H9 (cell line): ENCODE data around the gene ZNF747. TPM values are rescaled to one million over a fixed set of nuclear protein-coding genes. Genes with fewer than 3 reads are reported as not detected.

ENCODE experiments used
- DNase-seq: peaks from one replicate; pipeline ENCODE4 v3.0.0-alpha.2; 2017
- H2AFZ ChIP-seq: one replicate; pipeline ENCODE4 v1.6.1; 2013; ENCODE audit warnings: mild to moderate bottlenecking, low read length, control low read depth, moderate library complexity
- H2AK5ac ChIP-seq: 2 replicates; pipeline ENCODE4 v1.6.1; 2013; ENCODE audit warnings: low read length, control low read depth, mixed read lengths; ENCODE audit not compliant: insufficient read length
- H2BK120ac ChIP-seq: one replicate; pipeline ENCODE4 v1.6.1; 2013; ENCODE audit warnings: low read depth, mild to moderate bottlenecking, low read length, control low read depth, inconsistent platforms; ENCODE audit not compliant: poor library complexity, severe bottlenecking
- H2BK12ac ChIP-seq: 2 replicates; pipeline ENCODE4 v1.6.1; 2013; ENCODE audit warnings: low read length, control low read depth, mixed read lengths, low read depth; ENCODE audit not compliant: insufficient read length
- H2BK15ac ChIP-seq: 2 replicates; pipeline ENCODE4 v1.6.1; 2013; ENCODE audit warnings: low read depth, low read length, control low read depth
- H2BK20ac ChIP-seq: one replicate; pipeline ENCODE4 v1.6.1; 2013; ENCODE audit warnings: low read depth, mild to moderate bottlenecking, low read length, control low read depth, inconsistent platforms; ENCODE audit not compliant: poor library complexity, severe bottlenecking
- H2BK5ac ChIP-seq: 2 replicates; pipeline ENCODE4 v1.6.1; 2013; ENCODE audit warnings: low read length, control low read depth, mixed read lengths; ENCODE audit not compliant: insufficient read length
- H3K14ac ChIP-seq: 2 replicates; pipeline ENCODE4 v1.6.1; 2013; ENCODE audit warnings: low read length, control low read depth; ENCODE audit not compliant: insufficient read depth
- H3K18ac ChIP-seq: 2 replicates; pipeline ENCODE4 v1.6.1; 2013; ENCODE audit warnings: low read depth, mild to moderate bottlenecking, mixed read lengths, low read length, control low read depth; ENCODE audit not compliant: insufficient read length
- H3K23ac ChIP-seq: 2 replicates; pipeline ENCODE4 v1.6.1; 2013; ENCODE audit warnings: low read length, control low read depth, mixed read lengths, low read depth; ENCODE audit not compliant: insufficient read length
- H3K23me2 ChIP-seq: 2 replicates; pipeline ENCODE4 v1.6.1; 2013; ENCODE audit warnings: low read depth, mild to moderate bottlenecking, mixed read lengths, low read length, control low read depth; ENCODE audit not compliant: insufficient read length, poor library complexity, severe bottlenecking
- H3K27ac ChIP-seq: 2 replicates; pipeline ENCODE4 v1.5.1; 2013; ENCODE audit warnings: low read length, control low read depth, mixed read lengths, low read depth; ENCODE audit not compliant: insufficient read length
- H3K27me3 ChIP-seq: 2 replicates; pipeline ENCODE4 v1.6.1; 2013; ENCODE audit warnings: low read length, control low read depth, inconsistent platforms; ENCODE audit not compliant: insufficient read depth
- H3K4ac ChIP-seq: 2 replicates; pipeline ENCODE4 v1.6.1; 2013; ENCODE audit warnings: low read depth, mild to moderate bottlenecking, control low read depth, inconsistent platforms, low read length, moderate library complexity
- H3K4me1 ChIP-seq: 2 replicates; pipeline ENCODE4 v1.6.1; 2013; ENCODE audit warnings: low read length, control low read depth, inconsistent platforms; ENCODE audit not compliant: insufficient read depth
- H3K4me2 ChIP-seq: 2 replicates; pipeline ENCODE4 v1.6.1; 2013; ENCODE audit warnings: low read length, control low read depth, mixed read lengths; ENCODE audit not compliant: insufficient read length, insufficient read depth
- H3K56ac ChIP-seq: 2 replicates; pipeline ENCODE4 v1.6.1; 2013; ENCODE audit warnings: low read depth, mild to moderate bottlenecking, mixed read lengths, low read length, control low read depth; ENCODE audit not compliant: insufficient read length
- H3K79me1 ChIP-seq: 2 replicates; pipeline ENCODE4 v1.6.1; 2013; ENCODE audit warnings: low read depth, mild to moderate bottlenecking, moderate library complexity, low read length, control low read depth, inconsistent platforms; ENCODE audit not compliant: insufficient read depth, poor library complexity, severe bottlenecking
- H3K79me2 ChIP-seq: 2 replicates; pipeline ENCODE4 v1.6.1; 2013; ENCODE audit warnings: low read length, control low read depth, inconsistent platforms; ENCODE audit not compliant: insufficient read depth
- H3K9ac ChIP-seq: 2 replicates; pipeline ENCODE4 v1.6.1; 2013; ENCODE audit warnings: low read length, control low read depth, mixed read lengths; ENCODE audit not compliant: insufficient read length; ENCODE audit errors: extremely low read depth
- H3K9me3 ChIP-seq: one replicate; pipeline ENCODE4 v1.6.1; 2013; ENCODE audit warnings: low read depth, low read length, inconsistent platforms; ENCODE audit not compliant: control insufficient read depth
- H3T11ph ChIP-seq: one replicate; pipeline ENCODE4 v1.6.1; 2013; ENCODE audit warnings: mild to moderate bottlenecking, low read length, control low read depth, inconsistent platforms
- H4K20me1 ChIP-seq: one replicate; pipeline ENCODE4 v1.6.1; 2013; ENCODE audit not compliant: control insufficient read depth, insufficient read length, insufficient read depth
- H4K5ac ChIP-seq: 2 replicates; pipeline ENCODE4 v1.6.1; 2013; ENCODE audit warnings: low read depth, mild to moderate bottlenecking, mixed read lengths, low read length, control low read depth; ENCODE audit not compliant: insufficient read length
- H4K8ac ChIP-seq: replicated peaks from 2 replicates; pipeline ENCODE4 v1.6.1; 2013; ENCODE audit warnings: low read length, control low read depth, mixed read lengths, low read depth; ENCODE audit not compliant: insufficient read length
- H4K91ac ChIP-seq: 2 replicates; pipeline ENCODE4 v1.6.1; 2013; ENCODE audit warnings: low read depth, mild to moderate bottlenecking, moderate library complexity, mixed read lengths, low read length, control low read depth; ENCODE audit not compliant: insufficient read length
- H3K27ac Mint-ChIP-seq, 3 experiments: 2 replicates in 2 of 3; 3 replicates in 1 of 3; pipeline ENCODE4 v1.8.0; 2020 to 2021; ENCODE audit warnings: mixed read lengths in 3 of 3, mild to moderate bottlenecking in 1 of 3, moderate library complexity in 1 of 3
- H3K27me3 Mint-ChIP-seq: 2 replicates; pipeline ENCODE4 v1.8.0; 2021; ENCODE audit warnings: low read depth, mild to moderate bottlenecking, moderate library complexity, mixed read lengths
- H3K36me3 Mint-ChIP-seq, 3 experiments: 2 replicates in 2 of 3; 3 replicates in 1 of 3; pipeline ENCODE4 v1.8.0; 2020 to 2021; ENCODE audit warnings: low read depth in 3 of 3, mixed read lengths in 3 of 3; ENCODE audit not compliant: insufficient read depth in 1 of 3
- H3K4me1 Mint-ChIP-seq, 2 experiments: 2 replicates each; pipeline ENCODE4 v1.8.0; 2020; ENCODE audit warnings: mixed read lengths in 2 of 2
- H3K4me3 Mint-ChIP-seq, 2 experiments: 2 replicates in 1 of 2; 3 replicates in 1 of 2; pipeline ENCODE4 v1.8.0; 2020 to 2021; ENCODE audit warnings: mild to moderate bottlenecking in 2 of 2, mixed read lengths in 2 of 2, moderate library complexity in 1 of 2
- H3K9me3 Mint-ChIP-seq, 2 experiments: 2 replicates in 1 of 2; 3 replicates in 1 of 2; pipeline ENCODE4 v1.8.0; 2020; ENCODE audit warnings: mild to moderate bottlenecking in 2 of 2, mixed read lengths in 2 of 2, moderate library complexity in 1 of 2
- CTCF ChIP-seq: fragments of 200-600 bp; sonication (generic); conservative IDR thresholded peaks from 3 replicates; pipeline ENCODE4 v1.8.0; 2021; ENCODE audit warnings: antibody characterized with exemption, mild to moderate bottlenecking
- WGBS: extraction: QIAGEN DNeasy Blood & Tissue Kit; methylation state at CpG from one replicate; pipeline ENCODE4 v1.1.7; 2013; ENCODE audit warnings: missing lambda C conversion rate, low lambda C conversion rate, mixed read lengths; ENCODE audit not compliant: insufficient read length; ENCODE audit errors: extremely low coverage; 5-methylcytosine and 5-hydroxymethylcytosine counted together
- total RNA-seq: library from RNA; stranded (reverse); gene quantifications from 2 replicates; pipeline ENCODE4 v1.2.1, GENCODE V29; 2021

The ZNF747 gene
- total RNA-seq, 1 experiment from 2014 or later = 18.4 TPM

DNA sequence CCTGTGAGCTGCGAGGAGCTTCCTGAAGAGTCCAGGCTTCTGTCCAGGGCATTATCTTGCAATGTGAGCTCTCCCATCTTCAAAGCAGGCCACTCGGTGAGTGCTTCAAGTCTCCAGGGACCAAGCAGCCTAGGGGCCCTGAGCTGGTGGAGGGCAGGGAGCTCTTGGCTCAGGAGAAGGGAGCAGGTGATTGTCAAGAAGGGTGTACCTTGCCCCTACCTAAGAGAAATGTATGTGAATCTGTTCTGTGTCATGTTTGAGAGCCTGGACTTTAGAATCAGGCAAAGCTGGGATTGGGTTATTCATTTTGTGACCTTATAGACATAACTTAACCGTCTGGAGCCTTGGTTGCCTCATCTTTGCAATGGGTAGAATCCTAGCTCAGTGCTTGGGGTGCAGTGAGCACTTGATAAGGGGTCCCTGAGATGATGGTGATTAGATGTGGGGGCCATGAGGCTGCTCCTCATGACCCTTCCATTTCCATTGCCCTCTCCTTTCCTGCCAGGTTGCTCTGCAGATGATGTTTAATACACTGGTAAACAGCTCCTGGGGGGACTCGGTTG lies 24.2 kb downstream of the ZNF747 start:
- H3K27ac Mint-ChIP-seq = no peak overlapping the region; a peak in 1 of 7 replicates
- Histone ChIP-seq H3K23me2 (no peaks in the 10 kb centered on the region), H4K5ac (no peak overlapping the region), H4K8ac (no peak overlapping the region), H3K18ac (no peak overlapping the region), H4K20me1 (no peaks in the 10 kb centered on the region), H2BK12ac (no peak overlapping the region), H3K56ac (no peak overlapping the region), H3K9ac (no peak overlapping the region), H3K79me2 (no peaks in the 10 kb centered on the region), H2AK5ac (no peak overlapping the region), H2BK15ac (no peak overlapping the region), H3K4ac (no peak overlapping the region), H2AFZ (no peak overlapping the region), H3K14ac (no peak overlapping the region), H3K23ac (no peak overlapping the region), H2BK20ac (no peak overlapping the region), H3K4me2 (no peak overlapping the region), H3K9me3 (no peaks in the 10 kb centered on the region), H2BK120ac (no peak overlapping the region), H3K79me1 (no peaks in the 10 kb centered on the region), H3T11ph (no peak overlapping the region), H4K91ac (no peak overlapping the region), H3K27ac (no peak overlapping the region), H3K27me3 (no peaks in the 10 kb centered on the region), H2BK5ac (no peak overlapping the region), H3K4me1 (no peaks in the 10 kb centered on the region)
- H3K27me3 Mint-ChIP-seq = peaks cover 11% of the 10 kb centered on the region
- no CpG with 5 or more reads among the region's 4 CpGs for WGBS
- no peaks in the 10 kb centered on the region for H3K36me3 Mint-ChIP-seq
- H3K4me3 Mint-ChIP-seq = no peak overlapping the region
- no peak for DNase-seq
- H3K9me3 Mint-ChIP-seq = no peaks in the 10 kb centered on the region
- no peak for TF ChIP-seq CTCF
- no peaks in the 10 kb centered on the region for H3K4me1 Mint-ChIP-seq
